ENCODE results near the gene BMP6. TPM values are rescaled to one million over a fixed set of nuclear protein-coding genes. Genes with fewer than 3 reads are reported as not detected.

BMP6 gene
- polyA plus RNA-seq, 1 experiment: 0.77 TPM

DNA sequence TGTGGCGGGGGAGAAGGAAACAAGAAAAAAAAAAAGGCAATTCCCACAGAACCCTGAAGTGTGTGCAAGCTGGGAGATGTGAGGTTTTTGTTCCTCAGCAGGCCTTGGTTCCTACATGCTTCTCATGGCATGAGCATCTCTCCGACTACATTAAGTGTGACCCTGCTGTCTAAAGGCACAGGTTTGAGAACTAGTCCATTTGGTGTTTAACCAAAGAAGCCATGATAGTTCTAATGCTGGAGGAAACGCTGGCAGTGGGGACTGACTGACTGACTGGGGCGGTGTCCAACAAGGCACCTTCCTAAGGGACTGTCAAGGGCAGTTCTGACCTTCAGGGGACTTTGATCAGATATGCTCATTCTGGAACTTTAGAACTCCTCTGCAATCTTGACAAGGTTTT, 180.8 kb downstream of the BMP6 start:
- no peaks in the 10 kb centered on the region for H3K9me3 ChIP-seq (ENCODE audit: control insufficient read depth, insufficient read depth, low read length)
- TF ChIP-seq CTCF (IDR thresholded peaks at IDR 0.05; ENCODE audit: low read depth, low read length): no peak
- H3K4me3 ChIP-seq (ENCODE audit: low read depth, low read length): no peak overlapping the region
- no peaks in the 10 kb centered on the region for H3K27me3 ChIP-seq (ENCODE audit: control insufficient read depth, insufficient read depth, low read length)
- POLR2A ChIA-PET: interaction anchor here (0.6 to 0.7 kb wide), 2 partner anchors 22 to 310 kb away, joined by 3 to 6 read pairs; no protein-coding TSS in a partner anchor
- no peak overlapping the region for H3K27ac ChIP-seq (ENCODE audit: low read depth, low read length)
- DNase-seq (ENCODE audit: low read depth, low spot score): no peak
- CTCF ChIA-PET: interaction anchor here (3.8 kb wide), 1 partner anchor 153 kb away, joined by 22 read pairs; no protein-coding TSS in a partner anchor

- TF ChIP-seq CTCF (IDR thresholded peaks at IDR 0.05; ENCODE audit: low read depth, low read length): no peak
- Histone ChIP-seq H3K27ac (ENCODE audit: low read depth, low read length) (no peak overlapping the region), H3K4me3 (ENCODE audit: low read depth, low read length) (no peak overlapping the region), H3K27me3 (ENCODE audit: control insufficient read depth, insufficient read depth, low read length) (no peaks in the 10 kb centered on the region), H3K9me3 (ENCODE audit: control insufficient read depth, insufficient read depth, low read length) (no peaks in the 10 kb centered on the region)
- DNase-seq (ENCODE audit: low read depth, low spot score): no peak
- ChIA-PET CTCF (interaction anchor here (3.8 kb wide), 1 partner anchor 152 kb away, joined by 22 read pairs; no protein-coding TSS in a partner anchor), POLR2A (interaction anchor here (0.6 to 0.7 kb wide), 3 partner anchors 23 to 311 kb away, joined by 3 to 9 read pairs (median 6); no protein-coding TSS in a partner anchor)
These were observed 181.3 kb downstream of the BMP6 start for GRCh38 chr6:7907159-7907558.

DNA sequence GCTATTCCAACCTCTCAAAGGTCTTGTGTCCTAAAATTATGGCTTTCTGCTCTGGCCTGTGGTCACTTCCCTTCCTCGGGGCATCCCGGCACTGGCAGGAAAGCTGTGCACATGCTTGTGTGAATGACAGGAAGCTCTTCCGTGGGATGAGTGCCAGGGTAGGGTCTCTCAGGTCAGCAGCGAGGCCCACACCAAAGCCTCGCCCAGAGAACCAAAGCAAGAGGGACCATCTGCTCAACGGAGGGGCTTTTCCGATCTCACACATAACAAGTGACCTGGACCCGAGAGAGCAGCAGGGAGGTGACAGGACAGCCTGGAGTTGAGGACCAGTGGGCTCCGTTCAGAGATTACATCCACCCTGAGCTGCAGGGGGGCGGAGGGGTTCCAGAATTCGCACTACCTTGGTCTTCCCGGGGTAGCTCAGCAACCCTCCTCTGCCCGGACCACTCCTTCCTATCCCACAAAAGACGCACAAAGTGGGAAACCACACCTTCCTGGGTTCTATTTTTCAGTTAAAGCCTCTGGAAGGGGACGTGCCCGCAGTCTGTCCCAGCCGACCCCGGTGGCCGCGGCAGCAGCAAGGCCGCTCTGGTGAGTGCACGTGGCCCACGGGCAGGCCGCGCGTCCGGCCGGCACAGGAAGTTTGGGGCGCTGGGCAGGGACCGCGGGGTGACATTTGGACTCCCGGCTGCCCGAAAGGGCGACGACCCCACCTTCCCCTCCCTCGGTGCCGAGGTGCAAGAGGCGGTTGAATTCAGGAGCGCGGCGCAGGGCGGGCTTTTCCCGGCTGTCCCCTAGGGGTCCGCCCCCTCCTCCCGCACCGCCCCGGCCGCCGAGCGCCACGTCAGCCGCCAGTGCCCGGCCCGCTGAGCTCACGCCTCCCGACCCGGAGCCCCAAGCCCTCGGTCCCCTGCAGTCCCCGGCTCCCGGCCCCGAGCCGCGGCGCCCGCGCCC, 183.7 kb downstream of the BMP6 start:
- no peak for DNase-seq (ENCODE audit: low read depth, low spot score)
- no peak for TF ChIP-seq CTCF (IDR thresholded peaks at IDR 0.05; ENCODE audit: low read depth, low read length)
- peaks cover 3% of the 10 kb centered on the region for H3K27me3 ChIP-seq (ENCODE audit: control insufficient read depth, insufficient read depth, low read length)
- ChIA-PET CTCF (interaction anchor here (0.9 to 3.8 kb wide), 5 partner anchors 96 to 309 kb away, joined by 3 to 22 read pairs (median 9); partner anchors contain the start of gene BMP6), POLR2A (interaction anchor here (0.6 to 1.2 kb wide), 4 partner anchors 83 to 187 kb away, joined by 3 to 4 read pairs (median 4); no protein-coding TSS in a partner anchor)
- H3K27ac ChIP-seq (ENCODE audit: low read depth, low read length): peak overlapping the region; percentile 39
- peak overlapping the region; percentile 83 for H3K4me3 ChIP-seq (ENCODE audit: low read depth, low read length)
- H3K9me3 ChIP-seq (ENCODE audit: control insufficient read depth, insufficient read depth, low read length): no peaks in the 10 kb centered on the region

GRCh38 chr6:7910298-7910653, 184.4 kb downstream of the BMP6 start:
- H3K4me3 ChIP-seq (ENCODE audit: low read depth, low read length): peak overlapping the region; percentile 83
- H3K9me3 ChIP-seq (ENCODE audit: control insufficient read depth, insufficient read depth, low read length): no peaks in the 10 kb centered on the region
- peaks cover 3% of the 10 kb centered on the region for H3K27me3 ChIP-seq (ENCODE audit: control insufficient read depth, insufficient read depth, low read length)
- ChIA-PET POLR2A (interaction anchor here (1.0 to 1.2 kb wide), 2 partner anchors 82 to 187 kb away, joined by 3 to 4 read pairs; no protein-coding TSS in a partner anchor), CTCF (interaction anchor here (2.5 to 3.8 kb wide), 3 partner anchors 96 to 188 kb away, joined by 9 to 22 read pairs (median 19); no protein-coding TSS in a partner anchor)
- DNase-seq (ENCODE audit: low read depth, low spot score): no peak
- H3K27ac ChIP-seq (ENCODE audit: low read depth, low read length): no peak overlapping the region
- TF ChIP-seq CTCF (IDR thresholded peaks at IDR 0.05; ENCODE audit: low read depth, low read length): no peak

Data from AG04450 (cell line).